HL-60/S4 treated with phorbol 12-myristate 13-acetate at 8.2 ng/mL for 4 days and 3 days (cell line): Measurements from ENCODE around the gene FRMD3.

Source experiments
- in situ Hi-C: fragments of 300-500 bp; cut with MboI; formaldehyde crosslinking; loops from 2 replicates; pipeline ENCODE4 v1.15.0; 2022; ENCODE audit warnings: low sequenced_read_pairs

FRMD3 gene

DNA sequence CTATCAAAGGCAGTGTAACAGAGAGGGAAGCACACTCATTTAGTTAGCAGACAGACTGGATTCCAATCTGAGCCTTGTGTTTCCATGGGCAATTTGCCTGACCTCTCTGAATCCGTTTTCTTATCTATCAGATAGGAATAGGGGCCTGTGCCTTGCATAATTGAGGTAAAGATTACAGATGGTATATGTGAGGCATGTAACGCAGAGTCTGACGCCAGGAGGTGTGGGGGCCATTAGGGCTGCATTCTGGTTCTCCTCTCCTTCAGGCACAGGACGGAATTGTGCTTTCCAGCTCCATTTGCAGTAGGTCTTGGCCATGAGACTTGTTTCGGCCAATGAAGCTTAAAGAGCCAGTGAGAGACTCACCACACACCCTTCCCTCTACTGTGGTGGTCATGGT is 97.6 kb downstream of the FRMD3 start:
- in situ Hi-C loops, result no loop called here

GRCh38 chr9:83435301-83435700 is 102.9 kb downstream of the FRMD3 start:
- in situ Hi-C loops, result no loop called here

GRCh38 chr9:83434254-83434653 is 103.9 kb downstream of the FRMD3 start:
- in situ Hi-C loops, result no loop called here

- in situ Hi-C loops, result no loop called here
Measured at GRCh38 chr9:83433846-83434245, 104.4 kb downstream of the FRMD3 start.

- in situ Hi-C loops, result no loop called here
Measured at GRCh38 chr9:83432877-83433550, 105.2 kb downstream of the FRMD3 start.

DNA sequence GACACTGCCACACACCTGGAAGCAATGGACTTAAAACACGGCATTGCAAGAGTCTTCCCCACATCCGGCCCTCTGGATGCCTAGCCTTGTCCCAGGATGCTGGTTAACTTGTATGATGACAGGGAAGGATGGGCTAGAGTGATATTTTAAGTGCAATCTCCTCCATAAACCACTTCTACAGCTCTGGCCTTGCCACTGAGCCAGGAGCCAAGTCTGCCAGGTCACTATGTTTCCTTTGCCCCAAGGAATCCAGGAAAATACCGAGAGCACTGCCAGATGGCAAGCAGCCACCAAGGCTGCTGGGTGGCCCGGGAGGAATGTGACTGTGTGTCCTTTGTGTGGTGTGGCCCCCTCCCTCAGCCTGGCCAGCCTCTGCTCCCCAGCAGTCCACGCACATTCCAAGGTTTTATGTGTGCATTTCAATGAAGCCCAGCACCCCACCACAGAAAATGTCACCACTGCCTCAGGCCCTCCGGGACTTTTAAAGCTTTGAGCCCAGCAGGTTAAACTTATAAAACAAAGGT is 106.0 kb downstream of the FRMD3 start:
- in situ Hi-C loops, result no loop called here

- in situ Hi-C loops, result no loop called here
Measured at GRCh38 chr9:83431101-83432060, 106.8 kb downstream of the FRMD3 start.

- in situ Hi-C loops, result no loop called here
Measured at GRCh38 chr9:83430681-83431080, 107.5 kb downstream of the FRMD3 start.

- in situ Hi-C loops, result no loop called here
Measured at GRCh38 chr9:83429229-83429628, 109.0 kb downstream of the FRMD3 start.

- in situ Hi-C loops, result no loop called here
Measured at GRCh38 chr9:83425240-83425639, 113.0 kb downstream of the FRMD3 start.

DNA sequence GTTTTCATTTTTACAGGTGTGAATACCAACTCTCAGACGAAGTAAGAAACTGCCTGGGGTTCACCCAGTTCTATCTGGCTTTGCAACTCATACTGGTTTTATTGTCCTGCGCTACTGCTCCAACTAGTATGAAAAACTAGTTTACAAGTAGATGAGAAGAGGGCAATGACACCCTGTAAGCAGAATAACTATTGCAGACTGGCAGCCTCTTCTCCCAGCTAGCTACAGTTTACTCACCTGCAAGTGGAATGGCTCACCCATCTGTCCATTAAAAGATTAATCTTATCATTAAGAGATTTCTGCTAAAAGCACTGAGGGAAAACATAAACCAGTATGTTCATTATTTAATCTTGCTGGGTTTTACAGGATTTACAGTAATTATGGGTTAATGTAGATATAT is 113.4 kb downstream of the FRMD3 start:
- in situ Hi-C loops, result no loop called here

- in situ Hi-C loops, result no loop called here
Measured at GRCh38 chr9:83423815-83424707, 114.1 kb downstream of the FRMD3 start.

GRCh38 chr9:83422527-83422926 is 115.7 kb downstream of the FRMD3 start:
- in situ Hi-C loops, result no loop called here

- in situ Hi-C loops, result no loop called here
Measured at GRCh38 chr9:83420486-83420885, 117.7 kb downstream of the FRMD3 start.

- in situ Hi-C loops, result no loop called here
Measured at GRCh38 chr9:83419961-83420360, 118.2 kb downstream of the FRMD3 start.

DNA sequence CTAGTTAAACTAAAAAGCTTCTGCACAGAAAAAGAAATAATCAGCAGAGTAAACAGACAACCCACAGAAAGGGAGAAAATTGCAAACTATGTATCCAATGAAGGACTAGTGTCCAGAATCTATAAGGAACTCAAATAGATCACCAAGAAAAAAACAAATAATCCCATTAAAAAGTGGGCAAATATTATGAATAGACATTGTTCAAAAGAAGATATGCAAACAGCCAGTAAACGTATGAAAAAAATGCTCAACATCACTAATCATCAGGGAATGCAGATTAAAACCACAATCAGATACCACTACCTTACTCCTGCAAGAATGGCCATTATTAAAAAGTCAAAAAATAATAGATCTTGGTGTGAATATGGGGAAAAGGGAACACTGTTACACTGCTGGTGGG is 119.9 kb downstream of the FRMD3 start:
- in situ Hi-C loops, result no loop called here

DNA sequence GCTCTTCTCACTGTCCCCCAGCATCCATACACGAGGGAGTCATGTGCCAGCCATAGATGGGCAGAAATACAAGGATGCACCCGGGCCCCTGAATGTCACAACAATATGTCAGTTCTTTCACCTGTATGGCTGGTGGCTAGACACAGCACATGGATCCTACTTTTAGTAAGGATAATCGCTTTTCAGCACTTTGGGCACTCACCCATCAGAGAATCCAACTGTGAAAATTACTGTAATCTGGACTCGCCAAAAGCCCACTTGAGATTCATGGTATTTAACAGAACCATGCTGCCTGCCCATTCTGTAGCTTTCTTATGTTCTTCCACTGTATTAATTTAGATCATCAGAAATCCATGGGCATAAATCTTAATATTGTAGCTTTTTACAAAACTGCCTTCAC is 124.8 kb downstream of the FRMD3 start:
- in situ Hi-C loops, result no loop called here

DNA sequence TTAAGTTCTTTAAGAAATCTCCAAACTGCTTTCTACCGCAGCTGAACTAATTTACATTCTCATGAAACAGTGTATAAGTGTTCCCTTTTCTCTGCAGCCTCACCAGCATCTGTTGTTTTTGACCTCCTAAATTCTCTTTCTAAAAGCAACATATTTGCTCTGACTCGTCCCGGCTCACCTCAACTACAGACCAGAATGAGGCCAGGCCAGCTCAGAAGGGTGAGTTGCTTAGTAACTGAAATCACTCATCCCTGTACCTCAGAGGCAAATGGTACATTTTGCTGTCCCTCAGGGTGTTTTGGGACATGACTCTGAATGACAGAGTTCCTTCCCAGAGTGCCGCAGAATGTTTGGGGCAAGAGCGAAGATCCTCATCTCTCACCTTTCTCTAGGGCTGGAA is 127.5 kb downstream of the FRMD3 start:
- in situ Hi-C loops, result no loop called here

DNA sequence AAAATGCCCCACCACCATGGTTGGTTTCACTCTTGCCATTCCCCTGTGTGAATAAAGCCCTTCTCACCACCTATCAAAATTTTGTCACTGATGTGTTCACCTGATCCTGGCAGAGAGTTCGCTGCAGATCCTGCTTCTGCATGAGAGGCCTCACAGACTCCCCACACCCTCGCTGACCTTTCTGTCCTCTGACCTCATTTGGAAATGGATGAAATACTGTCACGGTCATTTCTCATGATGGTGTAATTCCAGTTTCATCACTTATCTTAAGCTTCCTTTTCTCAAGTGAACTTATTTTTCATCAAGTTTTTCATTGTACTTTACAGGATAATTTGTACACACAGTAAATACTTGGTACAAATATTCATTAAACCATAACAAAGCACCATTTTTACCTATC is 131.3 kb downstream of the FRMD3 start:
- in situ Hi-C loops, result no loop called here

GRCh38 chr9:83405759-83406158 is 132.4 kb downstream of the FRMD3 start:
- in situ Hi-C loops, result no loop called here
